Common myeloid progenitor, CD34-positive (primary cell): ENCODE results near the gene MEF2C.

Source experiments
- CTCF ChIA-PET: fragments of 350-600 bp; sonication (Branson Sonifier 250); formaldehyde crosslinking; loops from one replicate; lab custom pipeline; 2021; ENCODE audit warnings: antibody characterized with exemption; lab: Charles Lee
- POLR2A ChIA-PET: fragments of 350-600 bp; sonication (Branson Sonifier 250); formaldehyde crosslinking; loops from one replicate; lab custom pipeline; 2021; ENCODE audit warnings: antibody characterized with exemption; lab: Charles Lee
- DNase-seq, 3 donors: peaks; one replicate each; pipeline versions ENCODE4 v3.0.0 to v3.0.0-alpha.2; 2013
- H3K27ac ChIP-seq, 2 experiments: 1 replicate in 1 of 2; 2 replicates in 1 of 2; pipeline ENCODE4 v1.7.0; 2013; ENCODE audit warnings: inconsistent platforms in 2 of 2, low read length in 2 of 2, mild to moderate bottlenecking in 2 of 2, low read depth in 1 of 2, moderate library complexity in 1 of 2; ENCODE audit not compliant: severe bottlenecking in 2 of 2, insufficient read depth in 1 of 2, poor library complexity in 1 of 2
- H3K27me3 ChIP-seq, 5 experiments: replicated peaks in 2 of 5; 1 replicate in 3 of 5; 2 replicates in 2 of 5; pipeline versions ENCODE4 v1.6.1 to v1.7.0; 2013; ENCODE audit warnings: low read length in 4 of 5, mild to moderate bottlenecking in 2 of 5, moderate library complexity in 2 of 5, inconsistent platforms in 1 of 5; ENCODE audit not compliant: insufficient read depth in 5 of 5, control insufficient read depth in 4 of 5
- H3K36me3 ChIP-seq, 4 experiments: 1 replicate in 2 of 4; 2 replicates in 2 of 4; pipeline versions ENCODE4 v1.6.1 to v1.7.0; 2013; ENCODE audit warnings: low read length in 3 of 4, control low read depth in 1 of 4, mild to moderate bottlenecking in 1 of 4; ENCODE audit not compliant: control insufficient read depth in 4 of 4, insufficient read depth in 4 of 4
- H3K4me1 ChIP-seq, 4 experiments: 1 replicate in 3 of 4; 2 replicates in 1 of 4; pipeline versions ENCODE4 v1.6.1 to v1.7.1; 2013; ENCODE audit warnings: low read length in 3 of 4, mild to moderate bottlenecking in 3 of 4, control low read depth in 1 of 4, inconsistent platforms in 1 of 4, moderate library complexity in 1 of 4; ENCODE audit not compliant: control insufficient read depth in 4 of 4, insufficient read depth in 4 of 4; ENCODE audit errors: control extremely low read depth in 1 of 4
- H3K4me3 ChIP-seq, 7 experiments: 1 replicate in 4 of 7; 2 replicates in 3 of 7; pipeline versions ENCODE4 v1.5.1 to v1.7.0; 2013; ENCODE audit warnings: mild to moderate bottlenecking in 7 of 7, low read length in 6 of 7, moderate library complexity in 6 of 7, inconsistent platforms in 2 of 7, low read depth in 2 of 7, control low read depth in 1 of 7; ENCODE audit not compliant: insufficient read depth in 4 of 7, control insufficient read depth in 1 of 7; ENCODE audit errors: extremely low read depth in 1 of 7
- H3K9me3 ChIP-seq, 5 experiments: 1 replicate in 4 of 5; 2 replicates in 1 of 5; pipeline versions ENCODE4 v1.6.1 to v1.7.1; 2013; ENCODE audit warnings: low read length in 4 of 5, mild to moderate bottlenecking in 2 of 5, inconsistent platforms in 1 of 5, low read depth in 1 of 5, moderate library complexity in 1 of 5; ENCODE audit not compliant: control insufficient read depth in 4 of 5, insufficient read depth in 2 of 5; ENCODE audit errors: control extremely low read depth in 1 of 5
- WGBS: methylation state at CpG from one replicate; pipeline ENCODE4 v1.1.5; 2013; ENCODE audit not compliant: insufficient coverage; 5-methylcytosine and 5-hydroxymethylcytosine counted together

The MEF2C gene

DNA sequence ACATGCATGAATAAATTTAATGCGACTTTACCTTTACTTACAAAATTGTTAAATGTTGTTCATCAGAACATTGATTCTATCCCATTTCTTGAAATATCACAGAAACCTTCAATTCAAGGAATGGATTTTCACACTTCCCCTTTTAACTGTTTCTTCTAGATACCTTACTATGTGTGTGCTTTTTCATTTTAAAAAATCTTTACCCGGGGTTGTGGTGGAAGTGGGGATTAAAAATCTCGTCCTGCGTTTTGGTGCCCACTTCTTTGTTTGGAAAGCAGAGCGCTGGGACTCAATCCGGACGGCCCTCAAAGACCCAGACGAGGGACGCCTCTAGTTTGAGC lies 5.8 kb upstream of the MEF2C start:
- DNase-seq = peak in 2 of 3 donors; percentile 62 to 73
- H3K27ac ChIP-seq = peak overlapping the region; percentile 85 to 92
- ChIA-PET CTCF (no interaction called here), POLR2A (interaction anchor here (0.6 kb wide), 1 partner anchor 25 kb away, joined by 3 read pairs; no protein-coding TSS in a partner anchor)
- no peaks in the 10 kb centered on the region for H3K9me3 ChIP-seq
- H3K4me3 ChIP-seq = peak overlapping the region; percentile 37 to 87 (median 82)
- H3K36me3 ChIP-seq = no peaks in the 10 kb centered on the region
- no peaks in the 10 kb centered on the region for H3K27me3 ChIP-seq
- 0% methylated on average over 7 of the region's 9 CpGs for WGBS
- H3K4me1 ChIP-seq = peaks cover 20 to 65% (median 51%) of the 10 kb centered on the region in 4 experiments

DNA sequence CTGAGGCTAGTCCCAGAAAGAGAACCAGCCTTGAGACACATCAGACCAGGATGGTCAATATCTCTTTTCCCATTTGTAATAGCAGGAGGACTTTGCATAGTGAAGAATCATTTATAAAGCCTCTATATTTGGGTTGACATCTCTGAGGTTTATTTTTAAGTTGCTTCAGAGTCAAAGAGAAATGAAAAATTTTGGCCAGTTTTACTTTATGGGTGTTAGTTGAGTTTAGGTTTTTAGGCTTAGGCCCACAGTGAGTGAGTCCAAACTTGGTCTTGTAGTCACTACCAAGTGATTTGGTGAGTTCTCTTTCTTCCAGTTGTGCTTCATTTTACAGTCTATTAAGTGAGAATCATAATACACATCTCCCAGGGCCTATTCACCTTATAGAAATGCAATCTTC lies 5.3 kb upstream of the MEF2C start:
- peaks cover 20 to 67% (median 52%) of the 10 kb centered on the region in 4 experiments for H3K4me1 ChIP-seq
- CTCF ChIA-PET = no interaction called here
- no peak for DNase-seq
- no peaks in the 10 kb centered on the region for H3K36me3 ChIP-seq
- H3K4me3 ChIP-seq = peak overlapping the region in 5 of 7 experiments; percentile 2 to 87 (median 82)
- peak overlapping the region in 1 of 2 experiments; percentile 95 for H3K27ac ChIP-seq
- H3K27me3 ChIP-seq = no peaks in the 10 kb centered on the region
- POLR2A ChIA-PET = no interaction called here
- no peaks in the 10 kb centered on the region for H3K9me3 ChIP-seq

- no peaks in the 10 kb centered on the region for H3K27me3 ChIP-seq
- no peaks in the 10 kb centered on the region for H3K36me3 ChIP-seq
- peak overlapping the region in 1 of 7 experiments; percentile 74 for H3K4me3 ChIP-seq
- no CpG with 5 or more reads among the region's 2 CpGs for WGBS
- DNase-seq = peak in 1 of 3 donors; percentile 48
- CTCF ChIA-PET = interaction anchor here (1.0 to 1.3 kb wide), 3 partner anchors 155 to 158 kb away, joined by 3 to 6 read pairs (median 5); no protein-coding TSS in a partner anchor
- peaks cover 20 to 67% (median 52%) of the 10 kb centered on the region in 4 experiments for H3K4me1 ChIP-seq
- POLR2A ChIA-PET = no interaction called here
- no peaks in the 10 kb centered on the region for H3K9me3 ChIP-seq
- peak overlapping the region; percentile 56 to 95 for H3K27ac ChIP-seq
Observed at GRCh38 chr5:88887342-88887741, 4.4 kb upstream of the MEF2C start.

DNA sequence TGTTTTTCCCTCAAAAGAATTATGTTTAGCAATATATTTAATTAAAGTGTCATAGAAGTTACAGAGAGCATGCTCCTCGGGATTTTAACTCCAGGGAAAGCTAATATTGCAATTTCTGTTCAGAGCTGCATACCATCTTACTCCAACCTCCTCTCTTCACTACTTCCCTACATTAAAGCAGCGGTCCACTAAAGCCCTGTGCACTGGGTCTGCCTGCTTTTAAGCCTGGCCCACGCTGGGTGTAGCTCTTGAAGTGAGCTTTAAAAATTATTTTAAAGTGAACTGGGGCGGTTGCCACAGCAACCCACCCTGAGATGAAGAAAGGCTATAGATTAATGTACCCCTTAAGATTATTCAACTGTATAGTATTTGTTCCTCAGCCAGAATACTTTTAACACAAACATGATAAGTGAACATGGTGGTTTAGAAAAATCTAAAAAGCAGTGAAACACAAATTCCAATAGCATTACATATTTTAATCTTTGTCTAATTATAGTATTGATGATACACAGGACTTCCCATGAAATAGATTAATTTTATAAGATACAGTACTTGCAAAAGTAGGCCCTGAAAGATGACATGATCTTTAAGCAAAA lies 3.9 kb upstream of the MEF2C start:
- Histone ChIP-seq H3K9me3 (no peaks in the 10 kb centered on the region), H3K4me1 (peaks cover 17 to 67% (median 51%) of the 10 kb centered on the region in 4 experiments), H3K27ac (peak overlapping the region; percentile 56 to 95), H3K4me3 (peak overlapping the region in 5 of 7 experiments; percentile 7 to 74 (median 38)), H3K27me3 (no peaks in the 10 kb centered on the region), H3K36me3 (no peaks in the 10 kb centered on the region)
- 0% methylated on average over 2 of the region's 4 CpGs for WGBS
- ChIA-PET POLR2A (no interaction called here), CTCF (interaction anchor here (0.9 to 1.3 kb wide), 4 partner anchors 154 to 181 kb away, joined by 3 to 6 read pairs (median 4); no protein-coding TSS in a partner anchor)
- peak in 1 of 3 donors; percentile 55 for DNase-seq

DNA sequence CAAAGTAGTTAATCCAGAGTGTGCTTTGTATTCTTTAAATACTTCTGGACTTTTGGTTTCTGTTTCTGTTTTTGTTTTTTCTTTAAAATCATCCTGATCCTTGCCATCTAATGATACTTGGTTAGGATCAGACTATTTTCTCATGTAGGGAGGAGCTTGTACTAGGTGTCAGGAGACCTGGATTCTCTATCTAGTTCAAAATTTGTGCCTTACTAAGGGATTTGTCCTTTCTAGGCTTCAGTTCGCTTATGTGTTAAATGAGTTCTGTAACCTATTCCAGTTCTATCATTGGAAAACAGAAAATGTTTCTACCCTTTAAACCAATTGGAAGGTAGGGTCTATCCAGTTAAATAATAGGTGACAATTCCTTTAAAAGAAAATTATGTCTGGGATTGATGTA lies 3.3 kb upstream of the MEF2C start:
- no CpG with 5 or more reads among the region's 1 CpG for WGBS
- Histone ChIP-seq H3K9me3 (no peaks in the 10 kb centered on the region), H3K27me3 (no peaks in the 10 kb centered on the region), H3K4me1 (peaks cover 17 to 67% (median 52%) of the 10 kb centered on the region in 4 experiments), H3K27ac (peak overlapping the region; percentile 88 to 95), H3K4me3 (peak overlapping the region in 6 of 7 experiments; percentile 38 to 74 (median 62)), H3K36me3 (no peaks in the 10 kb centered on the region)
- CTCF ChIA-PET = interaction anchor here (0.9 to 1.3 kb wide), 5 partner anchors 152 to 182 kb away, joined by 3 to 6 read pairs (median 3); no protein-coding TSS in a partner anchor
- DNase-seq = peak in 1 of 3 donors; percentile 43
- POLR2A ChIA-PET = no interaction called here

DNA sequence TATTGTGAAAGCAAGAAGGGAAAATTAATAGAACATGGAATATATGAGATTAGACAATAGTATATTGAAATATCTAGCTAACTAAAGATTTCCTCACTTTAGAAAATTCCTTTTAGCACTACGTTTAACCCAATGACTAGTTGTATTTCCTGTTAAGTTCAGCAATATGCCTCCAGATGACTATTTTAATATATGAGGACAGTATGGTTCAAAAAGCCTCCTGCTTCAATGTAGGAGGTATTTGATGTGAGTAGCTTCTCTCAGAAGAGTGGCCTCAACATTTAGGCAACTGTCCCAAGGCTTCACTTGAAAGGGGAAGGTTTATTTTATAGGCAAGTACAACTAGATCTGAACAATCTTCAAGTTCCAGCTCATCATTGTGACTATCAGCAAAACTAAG lies 2.0 kb upstream of the MEF2C start:
- peak in 1 of 3 donors; percentile 51 for DNase-seq
- no peaks in the 10 kb centered on the region for H3K36me3 ChIP-seq
- H3K27me3 ChIP-seq = no peaks in the 10 kb centered on the region
- WGBS = no CpG with 5 or more reads among the region's 1 CpG
- peak overlapping the region; percentile 94 to 95 for H3K27ac ChIP-seq
- CTCF ChIA-PET = interaction anchor here (0.6 to 3.2 kb wide), 5 partner anchors 56 to 240 kb away, joined by 3 to 15 read pairs (median 3); no protein-coding TSS in a partner anchor
- POLR2A ChIA-PET = interaction anchor here (0.5 to 1.7 kb wide), 7 partner anchors 52 to 358 kb away, joined by 3 to 4 read pairs (median 3); no protein-coding TSS in a partner anchor
- H3K4me1 ChIP-seq = peaks cover 10 to 63% (median 46%) of the 10 kb centered on the region in 4 experiments
- no peaks in the 10 kb centered on the region for H3K9me3 ChIP-seq
- peak overlapping the region in 4 of 7 experiments; percentile 75 to 100 (median 90) for H3K4me3 ChIP-seq

DNA sequence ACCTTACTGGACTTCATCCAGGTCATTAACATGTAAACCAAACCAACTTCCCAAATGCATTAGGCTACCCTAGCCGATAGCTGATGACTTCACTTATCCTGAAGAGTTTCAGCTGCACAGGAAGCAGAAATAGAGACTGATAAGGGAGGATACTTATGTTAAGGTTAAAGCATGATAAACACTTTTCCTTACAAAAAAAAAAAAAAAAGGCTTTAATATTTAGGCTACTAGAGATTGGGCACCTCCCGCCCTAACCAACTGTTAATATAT lies 1.6 kb upstream of the MEF2C start:
- H3K36me3 ChIP-seq = no peaks in the 10 kb centered on the region
- ChIA-PET POLR2A (interaction anchor here (0.6 to 1.7 kb wide), 5 partner anchors 57 to 358 kb away, joined by 3 to 4 read pairs (median 3); no protein-coding TSS in a partner anchor), CTCF (interaction anchor here (0.6 to 3.2 kb wide), 6 partner anchors 55 to 240 kb away, joined by 3 to 15 read pairs (median 4); no protein-coding TSS in a partner anchor)
- WGBS = no CpG with 5 or more reads among the region's 2 CpGs
- H3K4me1 ChIP-seq = peaks cover 11 to 63% (median 48%) of the 10 kb centered on the region in 4 experiments
- H3K27me3 ChIP-seq = no peaks in the 10 kb centered on the region
- H3K9me3 ChIP-seq = no peaks in the 10 kb centered on the region
- DNase-seq = peak; percentile 89 to 94 (median 90)
- peak overlapping the region in 6 of 7 experiments; percentile 75 to 100 (median 98) for H3K4me3 ChIP-seq
- H3K27ac ChIP-seq = peak overlapping the region; percentile 94 to 95
